ENCODE data around the gene GRK5.

GRK5 gene

GRCh38 chr10:119478811-119479341 lies 271.5 kb downstream of the GRK5 start:
- H3K9me3 ChIP-seq (ENCODE audit: control insufficient read depth, low read length), result peaks cover 2% of the 10 kb centered on the region
- H3K36me3 ChIP-seq (ENCODE audit: control insufficient read depth, insufficient read depth, low read length), result no peaks in the 10 kb centered on the region
- 18 to 40% methylated on average over 4 to 6 of the region's 6 CpGs for WGBS, 2 experiments (ENCODE audit: insufficient coverage in 2 of 2)
- H3K4me1 ChIP-seq (ENCODE audit: control insufficient read depth, insufficient read depth, low read length, poor library complexity, severe bottlenecking), result no peaks in the 10 kb centered on the region
- no peak overlapping the region for H3K4me3 ChIP-seq (ENCODE audit: extremely low read depth, insufficient read depth, low read length, poor library complexity, severe bottlenecking)
- H3K27ac ChIP-seq (ENCODE audit: low read depth, low read length, severe bottlenecking), result no peak overlapping the region

DNA sequence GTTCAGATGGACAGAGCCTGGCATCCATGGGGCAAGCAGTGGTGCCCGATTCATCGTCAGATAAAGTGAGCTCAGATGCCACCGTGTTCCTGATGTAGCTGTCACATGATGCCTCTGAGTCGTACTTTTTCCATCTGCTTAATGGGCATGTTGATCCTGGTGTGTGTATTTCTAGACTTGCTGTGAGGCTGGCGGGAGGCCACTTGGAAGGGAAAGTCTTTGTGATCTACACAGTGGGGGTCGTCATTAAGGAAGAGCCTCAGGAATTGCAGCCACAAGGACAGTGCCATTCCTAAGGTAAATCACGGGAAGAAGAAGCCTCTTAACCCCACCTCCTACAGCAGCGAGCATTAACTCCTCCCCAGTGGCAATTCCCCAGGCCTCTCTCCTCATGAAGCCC lies 272.2 kb downstream of the GRK5 start:
- 7 to 14% methylated on average over 6 to 8 of the region's 8 CpGs for WGBS, 2 experiments (ENCODE audit: insufficient coverage in 2 of 2)
- no peaks in the 10 kb centered on the region for H3K9me3 ChIP-seq (ENCODE audit: control insufficient read depth, low read length)
- no peak overlapping the region for H3K4me3 ChIP-seq (ENCODE audit: extremely low read depth, insufficient read depth, low read length, poor library complexity, severe bottlenecking)
- no peaks in the 10 kb centered on the region for H3K36me3 ChIP-seq (ENCODE audit: control insufficient read depth, insufficient read depth, low read length)
- H3K27ac ChIP-seq (ENCODE audit: low read depth, low read length, severe bottlenecking), result no peak overlapping the region
- H3K4me1 ChIP-seq (ENCODE audit: control insufficient read depth, insufficient read depth, low read length, poor library complexity, severe bottlenecking), result no peaks in the 10 kb centered on the region

DNA sequence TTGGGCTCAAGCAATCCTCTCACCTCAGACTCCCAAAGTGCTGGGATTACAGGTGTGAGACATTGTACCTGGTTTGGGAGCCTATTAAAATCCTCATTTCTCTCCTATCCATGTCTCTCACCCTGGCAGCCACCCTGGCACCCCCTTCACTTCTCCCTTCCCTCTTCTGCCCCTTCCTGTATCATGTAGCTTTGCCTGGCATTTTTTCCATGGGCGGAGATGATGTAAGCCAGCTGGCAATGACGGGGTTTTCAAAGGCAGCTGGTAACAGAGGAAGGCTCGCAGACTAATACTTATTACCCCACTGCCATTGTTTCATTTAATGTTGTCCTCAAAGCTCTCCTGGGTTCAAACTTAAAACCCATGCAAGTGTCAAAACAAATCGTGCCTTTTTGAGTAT lies 273.3 kb downstream of the GRK5 start:
- H3K4me1 ChIP-seq (ENCODE audit: control insufficient read depth, insufficient read depth, low read length, poor library complexity, severe bottlenecking), result no peaks in the 10 kb centered on the region
- H3K36me3 ChIP-seq (ENCODE audit: control insufficient read depth, insufficient read depth, low read length), result no peaks in the 10 kb centered on the region
- H3K4me3 ChIP-seq (ENCODE audit: extremely low read depth, insufficient read depth, low read length, poor library complexity, severe bottlenecking), result no peak overlapping the region
- WGBS, 2 experiments (ENCODE audit: insufficient coverage in 2 of 2), result 78 to 84% methylated on average over 2 to 3 of the region's 4 CpGs
- H3K9me3 ChIP-seq (ENCODE audit: control insufficient read depth, low read length), result no peaks in the 10 kb centered on the region
- no peak overlapping the region for H3K27ac ChIP-seq (ENCODE audit: low read depth, low read length, severe bottlenecking)

GRCh38 chr10:119481781-119482426 lies 274.5 kb downstream of the GRK5 start:
- Histone ChIP-seq H3K36me3 (ENCODE audit: control insufficient read depth, insufficient read depth, low read length) (no peaks in the 10 kb centered on the region), H3K4me1 (ENCODE audit: control insufficient read depth, insufficient read depth, low read length, poor library complexity, severe bottlenecking) (no peaks in the 10 kb centered on the region), H3K9me3 (ENCODE audit: control insufficient read depth, low read length) (no peaks in the 10 kb centered on the region), H3K4me3 (ENCODE audit: extremely low read depth, insufficient read depth, low read length, poor library complexity, severe bottlenecking) (no peak overlapping the region), H3K27ac (ENCODE audit: low read depth, low read length, severe bottlenecking) (no peak overlapping the region)
- 85 to 92% methylated on average over 6 to 10 of the region's 12 CpGs for WGBS, 2 experiments (ENCODE audit: insufficient coverage in 2 of 2)

DNA sequence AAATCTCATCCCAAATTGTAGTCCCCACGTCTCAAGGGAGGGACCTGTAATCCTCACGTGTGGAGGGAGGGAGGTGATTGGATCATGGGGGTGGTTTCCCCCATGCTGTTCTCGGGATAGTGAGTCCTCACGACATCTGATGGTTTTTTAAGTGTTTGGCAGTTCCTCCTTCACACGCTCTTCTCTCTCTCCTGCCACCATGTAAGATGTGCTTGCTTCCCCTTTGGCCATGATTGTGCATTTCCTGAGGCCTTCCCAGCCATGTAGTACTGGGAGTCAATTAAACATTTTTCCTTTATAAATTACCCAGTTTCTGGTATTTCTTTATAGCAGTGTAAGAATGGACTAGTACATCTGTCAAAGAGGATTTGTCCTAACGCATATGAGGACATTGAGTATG lies 275.6 kb downstream of the GRK5 start:
- H3K27ac ChIP-seq (ENCODE audit: low read depth, low read length, severe bottlenecking), result no peak overlapping the region
- 92 to 94% methylated on average over 2 to 4 of the region's 6 CpGs for WGBS, 2 experiments (ENCODE audit: insufficient coverage in 2 of 2)
- no peaks in the 10 kb centered on the region for H3K36me3 ChIP-seq (ENCODE audit: control insufficient read depth, insufficient read depth, low read length)
- no peaks in the 10 kb centered on the region for H3K4me1 ChIP-seq (ENCODE audit: control insufficient read depth, insufficient read depth, low read length, poor library complexity, severe bottlenecking)
- H3K4me3 ChIP-seq (ENCODE audit: extremely low read depth, insufficient read depth, low read length, poor library complexity, severe bottlenecking), result no peak overlapping the region
- H3K9me3 ChIP-seq (ENCODE audit: control insufficient read depth, low read length), result no peaks in the 10 kb centered on the region

DNA sequence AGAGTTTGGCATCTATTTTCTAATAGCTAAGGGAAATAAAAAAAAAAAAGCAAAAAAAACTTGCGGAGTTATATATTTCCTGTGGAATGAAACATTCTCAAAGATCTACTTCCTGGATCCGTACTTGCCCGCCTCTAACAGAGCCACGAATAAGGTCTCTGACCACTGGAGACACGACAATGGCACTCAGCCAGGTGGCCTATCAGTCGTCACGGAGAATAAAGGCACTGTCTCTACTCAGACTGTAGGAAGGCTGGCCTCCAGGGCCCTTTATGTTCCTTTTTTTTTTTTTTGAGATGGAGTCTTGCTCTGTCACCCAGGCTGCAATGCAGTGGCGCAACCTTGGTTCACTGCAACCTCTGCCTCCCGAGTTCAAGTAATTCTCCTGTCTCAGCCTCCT lies 276.5 kb downstream of the GRK5 start:
- Histone ChIP-seq H3K27ac (ENCODE audit: low read depth, low read length, severe bottlenecking) (no peak overlapping the region), H3K36me3 (ENCODE audit: control insufficient read depth, insufficient read depth, low read length) (no peaks in the 10 kb centered on the region), H3K9me3 (ENCODE audit: control insufficient read depth, low read length) (no peaks in the 10 kb centered on the region), H3K4me1 (ENCODE audit: control insufficient read depth, insufficient read depth, low read length, poor library complexity, severe bottlenecking) (no peaks in the 10 kb centered on the region), H3K4me3 (ENCODE audit: extremely low read depth, insufficient read depth, low read length, poor library complexity, severe bottlenecking) (no peak overlapping the region)
- 87 to 92% methylated on average over 7 of the region's 9 CpGs for WGBS, 2 experiments (ENCODE audit: insufficient coverage in 2 of 2)

DNA sequence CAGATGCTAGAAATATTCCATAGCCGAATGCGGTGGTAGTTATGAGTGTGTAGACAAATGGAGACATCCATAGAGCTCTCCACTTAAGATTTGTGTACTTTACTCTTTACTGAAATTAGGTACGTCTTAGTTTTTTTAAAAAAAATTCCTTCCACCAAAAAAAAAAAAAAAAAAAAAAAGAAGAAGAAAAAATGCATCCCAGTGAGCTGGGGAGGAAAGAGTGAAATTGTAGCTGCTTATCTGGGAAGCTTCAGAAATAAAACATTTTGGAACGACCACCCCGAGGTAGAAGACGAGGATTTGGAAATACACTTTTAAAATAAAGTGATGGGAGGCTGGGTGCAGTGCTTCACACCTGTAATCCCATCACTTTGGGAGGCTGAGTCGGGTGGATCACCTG lies 281.3 kb downstream of the GRK5 start:
- Histone ChIP-seq H3K4me1 (ENCODE audit: control insufficient read depth, insufficient read depth, low read length, poor library complexity, severe bottlenecking) (no peaks in the 10 kb centered on the region), H3K36me3 (ENCODE audit: control insufficient read depth, insufficient read depth, low read length) (no peaks in the 10 kb centered on the region), H3K9me3 (ENCODE audit: control insufficient read depth, low read length) (no peaks in the 10 kb centered on the region), H3K4me3 (ENCODE audit: extremely low read depth, insufficient read depth, low read length, poor library complexity, severe bottlenecking) (no peak overlapping the region), H3K27ac (ENCODE audit: low read depth, low read length, severe bottlenecking) (no peak overlapping the region)
- WGBS, 2 experiments (ENCODE audit: insufficient coverage in 2 of 2), result 90 to 93% methylated on average over 2 of the region's 7 CpGs

GRCh38 chr10:119489991-119490326 lies 282.6 kb downstream of the GRK5 start:
- H3K9me3 ChIP-seq (ENCODE audit: control insufficient read depth, low read length), result no peaks in the 10 kb centered on the region
- no peaks in the 10 kb centered on the region for H3K4me1 ChIP-seq (ENCODE audit: control insufficient read depth, insufficient read depth, low read length, poor library complexity, severe bottlenecking)
- WGBS, 2 experiments (ENCODE audit: insufficient coverage in 2 of 2), result 63 to 74% methylated on average over 4 to 5 of the region's 5 CpGs
- H3K27ac ChIP-seq (ENCODE audit: low read depth, low read length, severe bottlenecking), result no peak overlapping the region
- H3K4me3 ChIP-seq (ENCODE audit: extremely low read depth, insufficient read depth, low read length, poor library complexity, severe bottlenecking), result no peak overlapping the region
- no peaks in the 10 kb centered on the region for H3K36me3 ChIP-seq (ENCODE audit: control insufficient read depth, insufficient read depth, low read length)

- Histone ChIP-seq H3K4me3 (ENCODE audit: extremely low read depth, insufficient read depth, low read length, poor library complexity, severe bottlenecking) (no peak overlapping the region), H3K27ac (ENCODE audit: low read depth, low read length, severe bottlenecking) (no peak overlapping the region)
- WGBS, 2 experiments (ENCODE audit: insufficient coverage in 2 of 2), result 90 to 96% methylated on average over 3 to 4 of the region's 6 CpGs
Measured at GRCh38 chr10:119491966-119492757, 284.8 kb downstream of the GRK5 start.

GRCh38 chr10:119493155-119493554 lies 285.8 kb downstream of the GRK5 start:
- WGBS, 2 experiments (ENCODE audit: insufficient coverage in 2 of 2), result 96% methylated on average over 10 to 11 of the region's 11 CpGs

More at GRCh38 chr10:119491966-119492757, 284.8 kb downstream of the GRK5 start:
- H3K9me3 ChIP-seq (ENCODE audit: control insufficient read depth, low read length), result no peaks in the 10 kb centered on the region
- H3K36me3 ChIP-seq (ENCODE audit: control insufficient read depth, insufficient read depth, low read length), result no peaks in the 10 kb centered on the region
- H3K4me1 ChIP-seq (ENCODE audit: control insufficient read depth, insufficient read depth, low read length, poor library complexity, severe bottlenecking), result no peaks in the 10 kb centered on the region

More at GRCh38 chr10:119493155-119493554, 285.8 kb downstream of the GRK5 start:
- Histone ChIP-seq H3K36me3 (ENCODE audit: control insufficient read depth, insufficient read depth, low read length) (no peaks in the 10 kb centered on the region), H3K4me3 (ENCODE audit: extremely low read depth, insufficient read depth, low read length, poor library complexity, severe bottlenecking) (no peak overlapping the region), H3K4me1 (ENCODE audit: control insufficient read depth, insufficient read depth, low read length, poor library complexity, severe bottlenecking) (no peaks in the 10 kb centered on the region), H3K27ac (ENCODE audit: low read depth, low read length, severe bottlenecking) (no peak overlapping the region), H3K9me3 (ENCODE audit: control insufficient read depth, low read length) (no peaks in the 10 kb centered on the region)

All from mesodermal cell (in vitro differentiated cells).